K562 (cell line): Measurements from ENCODE around the gene ARHGDIB. TPM values are rescaled to one million over a fixed set of nuclear protein-coding genes. Genes with fewer than 3 reads are reported as not detected.

ENCODE experiments used
- ATAC-seq: fragments of 200-7000 bp; cut with Tn5 transposase; 3 replicates; pipeline ENCODE4 v1.9.1; 2020; ENCODE audit warnings: moderate library complexity
- BruUV-seq: library from RNA; stranded (reverse); fragments of 400-500 nt; replicated peaks from 2 replicates; lab custom pipeline; 2021; lab: Mats Ljungman, UMichigan
- CTCF ChIA-PET: fragments of 300-600 bp; formaldehyde crosslinking; extraction: SDS; loops from one replicate; lab custom pipeline; 2021; ENCODE audit warnings: low intra/inter-chr PET ratio; lab: Yijun Ruan, JAX
- POLR2A ChIA-PET: fragments of 300-600, 350-650 bp; sonication (Branson Sonifier 250); formaldehyde crosslinking; extraction: SDS; loops from one replicate; lab custom pipeline; 2021; ENCODE audit warnings: antibody characterized with exemption, inconsistent platforms; lab: Yijun Ruan, JAX
- DNase-seq, 4 experiments: peaks; one replicate each; pipeline versions ENCODE4 v3.0.0 to v3.0.0-alpha.2; 2011 to 2018; ENCODE audit warnings: low spot score in 3 of 4, mixed read lengths in 3 of 4; ENCODE audit errors: extremely low read depth in 1 of 4
- FAIRE-seq: peaks from 2 replicates; lab custom pipeline; 2011; peaks lifted over from hg19 to GRCh38; lab: Jason Lieb, UNC
- H2AFZ ChIP-seq: 2 replicates; pipeline ENCODE4 v1.6.0; 2011; ENCODE audit warnings: low read depth, low read length, control low read depth, inconsistent platforms
- H3K27ac ChIP-seq: fragments of 200-600 bp; 3 replicates; pipeline ENCODE4 v1.8.0; 2011; ENCODE audit warnings: low read depth, mild to moderate bottlenecking, control low read depth, inconsistent platforms, low read length, moderate library complexity, mixed read lengths; ENCODE audit errors: extremely low read depth
- H3K27me3 ChIP-seq, 2 experiments: fragments of 300-600 bp in 1 of 2; 2 replicates in 1 of 2; 3 replicates in 1 of 2; pipeline versions ENCODE4 v1.6.0 to v1.8.0; 2011; ENCODE audit warnings: inconsistent platforms in 2 of 2, low read length in 2 of 2, mild to moderate bottlenecking in 1 of 2, mixed read lengths in 1 of 2, moderate library complexity in 1 of 2; ENCODE audit not compliant: control insufficient read depth in 2 of 2, insufficient read depth in 2 of 2
- H3K36me3 ChIP-seq: fragments of 300-600 bp; 3 replicates; pipeline ENCODE4 v1.8.0; 2011; ENCODE audit warnings: mild to moderate bottlenecking, low read length, inconsistent platforms; ENCODE audit not compliant: control insufficient read depth, insufficient read depth
- H3K4me1 ChIP-seq, 2 experiments: fragments of 200-600 bp in 1 of 2; replicated peaks in 1 of 2; 2 replicates in 1 of 2; 3 replicates in 1 of 2; pipeline versions ENCODE4 v1.5.1 to v1.8.0; 2011; ENCODE audit warnings: inconsistent platforms in 2 of 2, low read length in 2 of 2, mild to moderate bottlenecking in 1 of 2, mixed read lengths in 1 of 2, moderate library complexity in 1 of 2; ENCODE audit not compliant: control insufficient read depth in 2 of 2, insufficient read depth in 2 of 2
- H3K4me2 ChIP-seq: 2 replicates; pipeline ENCODE4 v1.6.1; 2011; ENCODE audit warnings: low read length, control low read depth, inconsistent platforms, mixed read lengths; ENCODE audit not compliant: insufficient read depth
- H3K4me3 ChIP-seq: fragments of 200-600 bp; sonication (generic), shearing (Covaris generic); 2 replicates; pipeline ENCODE4 v1.5.1; 2016; ENCODE audit warnings: control low read depth, inconsistent platforms
- H3K79me2 ChIP-seq: fragments of 200-600 bp; 3 replicates; pipeline ENCODE4 v1.8.0; 2011; ENCODE audit warnings: low read length, inconsistent platforms; ENCODE audit not compliant: control insufficient read depth, insufficient read depth
- H3K9ac ChIP-seq, 2 experiments: 2 replicates each; pipeline versions ENCODE4 v1.6.0 to v1.6.1; 2011; ENCODE audit warnings: low read depth in 2 of 2, low read length in 2 of 2, control low read depth in 1 of 2, inconsistent platforms in 1 of 2, mild to moderate bottlenecking in 1 of 2, mixed read lengths in 1 of 2; ENCODE audit not compliant: insufficient read depth in 1 of 2
- H3K9me1 ChIP-seq: one replicate; pipeline ENCODE4 v1.6.0; 2011; ENCODE audit warnings: inconsistent platforms, mild to moderate bottlenecking, low read length, moderate library complexity; ENCODE audit not compliant: control insufficient read depth, insufficient read depth
- H3K9me3 ChIP-seq: replicated peaks from 2 replicates; pipeline ENCODE4 v1.5.1; 2011; ENCODE audit warnings: low read depth, low read length, inconsistent platforms; ENCODE audit not compliant: control insufficient read depth, insufficient read depth
- H4K20me1 ChIP-seq: replicated peaks from 2 replicates; pipeline ENCODE4 v1.6.1; 2011; ENCODE audit warnings: low read length, inconsistent platforms, mixed read lengths; ENCODE audit not compliant: control insufficient read depth, insufficient read depth
- CBX2 ChIP-seq: fragments of 200-600 bp; sonication (generic); IDR thresholded peaks from one replicate; pipeline ENCODE4 v1.6.1; 2012; ENCODE audit warnings: mild to moderate bottlenecking, low read length, inconsistent platforms; ENCODE audit not compliant: insufficient read depth, poor library complexity, severe bottlenecking
- CCAR2 ChIP-seq: fragments of 200-400 bp; formaldehyde crosslinking; IDR thresholded peaks from 2 replicates; pipeline ENCODE4 v1.6.1; 2017; ENCODE audit warnings: mild to moderate bottlenecking, low read depth, low read length
- GATA2 ChIP-seq: sonication (generic); formaldehyde crosslinking; IDR thresholded peaks from 2 replicates; pipeline ENCODE4 v1.4.0; 2020; ENCODE audit warnings: mild to moderate bottlenecking, missing genetic modification reagents
- GTF2A2 ChIP-seq: IDR thresholded peaks from 2 replicates; pipeline ENCODE4 v1.6.1; 2016; ENCODE audit warnings: mild to moderate bottlenecking, missing genetic modification characterization, missing compliant biosample characterization
- MEF2A ChIP-seq: IDR thresholded peaks from 2 replicates; pipeline ENCODE4 v1.6.1; 2011; ENCODE audit warnings: low read depth, mild to moderate bottlenecking, low read length, moderate library complexity; ENCODE audit not compliant: control insufficient read depth
- PPARD ChIP-seq: fragments of 250-450 bp; sonication (Bioruptor Pico); IDR thresholded peaks from 2 replicates; pipeline ENCODE4 v1.8.0; 2022; ENCODE audit warnings: inconsistent platforms, mild to moderate bottlenecking, moderate library complexity
- WGBS: fragments of 100-300 bp; shearing (Covaris generic); methylation state at CpG from one replicate; pipeline ENCODE4 v1.1.6; 2016; ENCODE audit warnings: low coverage, mixed read lengths; ENCODE audit not compliant: insufficient coverage; ENCODE audit errors: missing lambda C conversion rate; 5-methylcytosine and 5-hydroxymethylcytosine counted together
- in situ Hi-C: fragments of 300-500 bp; cut with MboI; formaldehyde crosslinking; loops from 4 replicates; pipeline ENCODE4 v1.15.0; 2018; ENCODE audit warnings: inconsistent platforms, mixed read lengths
- intact Hi-C: fragments of 100-400 bp; cut with micrococcal nuclease; formaldehyde crosslinking; loops from 2 replicates; pipeline ENCODE4 v1.14.2; 2022
- polyA plus RNA-seq, 8 experiments: library from polyadenylated mRNA; depleted of rRNA in 4 of 8; stranded (reverse) in 5 of 8; unstranded in 3 of 8; fragments of >200 nt; fragmentation: Nextera tagmentation in 2 of 8; fragmentation: Illumina TruSeq in 1 of 8; extraction: Ambion mirVana in 2 of 8; extraction: Trizol in 1 of 8; gene quantifications; 2 replicates each; pipeline versions ENCODE4 v1.2.1 to v1.2.3, GENCODE V29; 2011 to 2014; ENCODE audit warnings: inconsistent platforms in 1 of 8, missing spikeins in 1 of 8
- total RNA-seq, 7 experiments: library from RNA; depleted of rRNA in 6 of 7; stranded (reverse); fragments of >200 nt in 6 of 7; fragmentation: Illumina TruSeq in 2 of 7; extraction: Trizol in 2 of 7; gene quantifications; 2 replicates each; pipeline versions ENCODE4 v1.2.1 to v1.2.3, GENCODE V29; 2011 to 2021; ENCODE audit warnings: low replicate concordance in 1 of 7
- TF ChIP-seq, protein P1 (sequence below): fragments of 200-800 bp; sonication (Bioruptor generic); IDR thresholded peaks from 2 replicates; pipeline ENCODE4 v1.6.1; 2017; ENCODE audit warnings: missing genetic modification characterization, missing compliant biosample characterization
- TF ChIP-seq, protein P2 (sequence below): fragments of 250-450 bp; sonication (Bioruptor Pico); IDR thresholded peaks from 2 replicates; pipeline ENCODE4 v1.8.0; 2021; ENCODE audit warnings: moderate library complexity, mild to moderate bottlenecking, inconsistent platforms

Gene ARHGDIB
- total and polyA plus RNA-seq, 9 of the 15 experiments (the other 6 are each of a cell fraction or from before 2014, with no cell fraction given), result 9.5 to 204 (median 116) TPM

DNA sequence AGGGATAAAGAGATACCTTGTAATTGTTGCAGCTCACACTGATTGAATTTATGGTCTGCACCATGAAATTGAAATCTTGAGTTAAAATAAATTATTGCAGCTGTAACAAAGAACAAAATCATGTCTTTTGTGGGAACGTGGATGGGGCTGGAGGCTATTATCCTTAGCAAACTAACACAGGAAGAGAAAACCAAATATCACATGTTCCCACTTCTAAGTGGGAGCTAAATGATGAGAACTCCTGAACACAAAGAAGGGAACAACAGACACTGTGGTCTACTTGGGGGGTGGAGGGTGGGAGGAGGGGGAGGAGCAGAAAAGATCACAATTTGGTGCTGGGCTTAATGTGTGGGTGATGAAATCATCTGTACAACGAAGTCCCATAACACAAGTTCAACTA is 45.7 kb downstream of the ARHGDIB start:
- Histone ChIP-seq H3K36me3 (no peaks in the 10 kb centered on the region), H3K4me1 (no peaks in the 10 kb centered on the region), H3K27me3 (no peaks in the 10 kb centered on the region)
- no peak for TF ChIP-seq PPARD (CRISPR knock-in tag)
- no peak for TF ChIP-seq CBX2
- TF ChIP-seq GATA2 (CRISPR knock-in tag), result no peak
- TF ChIP-seq MEF2A, result no peak
- TF ChIP-seq GTF2A2 (tag), result no peak
- TF ChIP-seq, protein P1, sequence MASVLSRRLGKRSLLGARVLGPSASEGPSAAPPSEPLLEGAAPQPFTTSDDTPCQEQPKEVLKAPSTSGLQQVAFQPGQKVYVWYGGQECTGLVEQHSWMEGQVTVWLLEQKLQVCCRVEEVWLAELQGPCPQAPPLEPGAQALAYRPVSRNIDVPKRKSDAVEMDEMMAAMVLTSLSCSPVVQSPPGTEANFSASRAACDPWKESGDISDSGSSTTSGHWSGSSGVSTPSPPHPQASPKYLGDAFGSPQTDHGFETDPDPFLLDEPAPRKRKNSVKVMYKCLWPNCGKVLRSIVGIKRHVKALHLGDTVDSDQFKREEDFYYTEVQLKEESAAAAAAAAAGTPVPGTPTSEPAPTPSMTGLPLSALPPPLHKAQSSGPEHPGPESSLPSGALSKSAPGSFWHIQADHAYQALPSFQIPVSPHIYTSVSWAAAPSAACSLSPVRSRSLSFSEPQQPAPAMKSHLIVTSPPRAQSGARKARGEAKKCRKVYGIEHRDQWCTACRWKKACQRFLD (CRISPR knock-in tag), result no peak
- TF ChIP-seq, protein P2, sequence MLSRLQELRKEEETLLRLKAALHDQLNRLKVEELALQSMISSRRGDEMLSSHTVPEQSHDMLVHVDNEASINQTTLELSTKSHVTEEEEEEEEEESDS (CRISPR knock-in tag), result no peak
- TF ChIP-seq CCAR2, result no peak
- TF ChIP-seq, all 486 proteins: peak for 0
- no peak for ATAC-seq
- no peak for DNase-seq
- H3K4me3 ChIP-seq, result no peak overlapping the region
- BruUV-seq, result no TSS peak
- H3K79me2 ChIP-seq, result no peaks in the 10 kb centered on the region
- H3K9me3 ChIP-seq, result no peaks in the 10 kb centered on the region
- no peaks in the 10 kb centered on the region for H3K9me1 ChIP-seq
- H3K4me2 ChIP-seq, result no peak overlapping the region
- intact Hi-C loops (no loop called here), in situ Hi-C loops (no loop called here)
- no peak overlapping the region for H3K27ac ChIP-seq
- no peaks in the 10 kb centered on the region for H4K20me1 ChIP-seq
- POLR2A ChIA-PET, result no interaction called here
- FAIRE-seq, result no peak
- 0% methylated on average over 2 of the region's 2 CpGs for WGBS
- no peak overlapping the region for H3K9ac ChIP-seq
- CTCF ChIA-PET, result no interaction called here
- no peak overlapping the region for H2AFZ ChIP-seq
